Osteocyte (in vitro differentiated cells): ENCODE data around the gene KMO. TPM values are rescaled to one million over a fixed set of nuclear protein-coding genes. Genes with fewer than 3 reads are reported as not detected.

ENCODE experiments used
- DNase-seq: peaks from one replicate; pipeline ENCODE4 v3.0.0; 2021; ENCODE audit warnings: mixed read lengths; ENCODE audit not compliant: unreplicated experiment; ENCODE audit errors: extremely low spot score
- H3K27ac Mint-ChIP-seq: one replicate; pipeline ENCODE4 v1.8.0; 2021; ENCODE audit warnings: mild to moderate bottlenecking, mixed read lengths; ENCODE audit not compliant: unreplicated experiment
- H3K27me3 Mint-ChIP-seq: one replicate; pipeline ENCODE4 v1.8.0; 2021; ENCODE audit warnings: mixed read lengths; ENCODE audit not compliant: unreplicated experiment
- H3K36me3 Mint-ChIP-seq: one replicate; pipeline ENCODE4 v1.8.0; 2021; ENCODE audit warnings: mixed read lengths; ENCODE audit not compliant: unreplicated experiment
- H3K4me1 Mint-ChIP-seq: one replicate; pipeline ENCODE4 v1.8.0; 2021; ENCODE audit warnings: mixed read lengths; ENCODE audit not compliant: unreplicated experiment
- H3K4me3 Mint-ChIP-seq: one replicate; pipeline ENCODE4 v1.8.0; 2021; ENCODE audit warnings: mild to moderate bottlenecking, moderate library complexity, mixed read lengths; ENCODE audit not compliant: unreplicated experiment
- H3K9me3 Mint-ChIP-seq: one replicate; pipeline ENCODE4 v1.8.0; 2021; ENCODE audit warnings: mixed read lengths; ENCODE audit not compliant: unreplicated experiment
- CTCF ChIP-seq: fragments of 200-600 bp; sonication (generic); IDR thresholded peaks from 2 replicates; pipeline ENCODE4 v1.5.0; 2021; ENCODE audit warnings: antibody characterized with exemption, mild to moderate bottlenecking, moderate library complexity
- total RNA-seq: library from RNA; stranded (reverse); gene quantifications from 2 replicates; pipeline ENCODE4 v1.2.1, GENCODE V29; 2021

Gene KMO
- total RNA-seq, 1 donor from 2014 or later: not detected

- Mint-ChIP-seq H3K36me3 (peaks cover 14% of the 10 kb centered on the region), H3K4me3 (peak overlapping the region; percentile 85), H3K27ac (peak overlapping the region; percentile 76), H3K4me1 (peaks cover 44% of the 10 kb centered on the region), H3K9me3 (no peaks in the 10 kb centered on the region), H3K27me3 (no peaks in the 10 kb centered on the region)
- TF ChIP-seq CTCF: no peak
- no peak for DNase-seq
These were observed 106.0 kb downstream of the KMO start for GRCh38 chr1:241638099-241638682.

- H3K27me3 Mint-ChIP-seq: no peaks in the 10 kb centered on the region
- H3K9me3 Mint-ChIP-seq: no peaks in the 10 kb centered on the region
- TF ChIP-seq CTCF: no peak
- DNase-seq: no peak
- peaks cover 44% of the 10 kb centered on the region for H3K4me1 Mint-ChIP-seq
- H3K4me3 Mint-ChIP-seq: peak overlapping the region; percentile 85
- H3K27ac Mint-ChIP-seq: peak overlapping the region; percentile 68
- peaks cover 14% of the 10 kb centered on the region for H3K36me3 Mint-ChIP-seq
These were observed 106.9 kb downstream of the KMO start for GRCh38 chr1:241638909-241639622.

GRCh38 chr1:241639623-241640148 lies 107.5 kb downstream of the KMO start:
- peaks cover 10% of the 10 kb centered on the region for H3K36me3 Mint-ChIP-seq
- H3K4me3 Mint-ChIP-seq: peak overlapping the region; percentile 85

GRCh38 chr1:241640149-241640866 lies 108.1 kb downstream of the KMO start, which contains the start of the genes CHML and OPN3:
Gene CHML (minus strand): TSS chr1:241640369. CDS start chr1:241635766, 4,603 bp downstream.
Gene OPN3 (minus strand): TSS chr1:241640369. CDS start chr1:241640254, 115 bp downstream.
- peak within 1 kb of the TSS; percentile 85 for H3K4me3 Mint-ChIP-seq
- DNase-seq: peak; percentile 97
- peaks cover 4% of the 10 kb centered on the region for H3K36me3 Mint-ChIP-seq
- peak within 1 kb of the TSS; percentile 83 for H3K27ac Mint-ChIP-seq
- no peak for TF ChIP-seq CTCF
- no peaks in the 10 kb centered on the region for H3K27me3 Mint-ChIP-seq
- no peaks in the 10 kb centered on the region for H3K9me3 Mint-ChIP-seq
- H3K4me1 Mint-ChIP-seq: peaks cover 44% of the 10 kb centered on the region

More at GRCh38 chr1:241639623-241640148, 107.5 kb downstream of the KMO start:
- DNase-seq: no peak
- H3K27ac Mint-ChIP-seq: peak overlapping the region; percentile 68
- no peaks in the 10 kb centered on the region for H3K9me3 Mint-ChIP-seq
- peaks cover 44% of the 10 kb centered on the region for H3K4me1 Mint-ChIP-seq
- TF ChIP-seq CTCF: no peak
- no peaks in the 10 kb centered on the region for H3K27me3 Mint-ChIP-seq
